Epidermal melanocyte (primary cell): ENCODE data around the gene LUZP2.

Source experiments
- DNase-seq: peaks from one replicate; pipeline ENCODE4 v3.0.0; 2011; ENCODE audit warnings: low spot score; ENCODE audit not compliant: insufficient read length

The LUZP2 gene

DNA sequence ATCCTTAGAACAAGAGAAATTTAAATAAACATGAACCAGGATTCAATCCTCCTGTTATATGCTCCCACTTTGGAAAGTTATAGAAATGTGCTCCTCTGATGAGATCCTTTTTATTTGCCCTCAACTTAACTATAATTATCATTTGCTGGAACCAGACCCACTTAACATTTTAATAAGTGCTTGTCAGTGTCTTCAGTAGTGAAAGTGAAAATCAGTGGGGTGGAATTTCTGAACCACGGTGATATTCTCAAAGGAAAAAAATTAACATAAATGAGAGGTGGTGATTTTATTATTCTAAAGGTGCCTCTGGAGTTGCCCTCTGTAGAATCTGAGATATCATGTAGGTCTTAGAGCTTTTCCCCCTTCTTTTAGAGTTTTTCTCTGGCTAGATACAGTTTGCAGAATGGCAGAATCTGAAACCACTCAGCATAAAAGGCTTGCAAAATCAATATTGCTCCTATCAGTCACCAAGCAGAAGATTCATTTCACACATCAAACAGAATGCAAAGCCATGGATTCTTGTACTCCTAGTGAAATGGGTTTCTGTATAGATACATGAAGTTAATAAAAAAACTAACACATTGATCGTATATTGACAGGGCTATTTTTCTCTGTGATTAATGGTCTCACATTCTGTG, 213.2 kb downstream of the LUZP2 start:
- DNase-seq = no peak

DNA sequence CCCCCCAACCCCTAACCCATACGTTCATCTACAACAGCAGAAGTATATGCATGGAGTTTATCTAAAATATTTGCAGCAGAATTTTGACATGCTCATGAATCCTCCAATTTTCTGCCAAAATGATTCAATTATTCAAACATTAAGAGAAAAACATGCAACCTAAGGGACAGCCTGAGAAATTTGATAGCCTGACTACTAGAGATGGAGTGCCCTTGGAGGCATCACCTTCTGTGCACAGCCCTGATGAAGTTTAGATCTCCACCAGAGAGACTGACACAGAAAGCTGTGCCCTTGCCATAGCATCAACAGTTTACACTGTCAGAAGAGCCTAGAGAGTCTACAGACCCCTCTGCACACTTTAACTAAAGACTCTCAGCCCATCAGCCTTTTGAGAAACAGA, 217.7 kb downstream of the LUZP2 start:
- DNase-seq = no peak

DNA sequence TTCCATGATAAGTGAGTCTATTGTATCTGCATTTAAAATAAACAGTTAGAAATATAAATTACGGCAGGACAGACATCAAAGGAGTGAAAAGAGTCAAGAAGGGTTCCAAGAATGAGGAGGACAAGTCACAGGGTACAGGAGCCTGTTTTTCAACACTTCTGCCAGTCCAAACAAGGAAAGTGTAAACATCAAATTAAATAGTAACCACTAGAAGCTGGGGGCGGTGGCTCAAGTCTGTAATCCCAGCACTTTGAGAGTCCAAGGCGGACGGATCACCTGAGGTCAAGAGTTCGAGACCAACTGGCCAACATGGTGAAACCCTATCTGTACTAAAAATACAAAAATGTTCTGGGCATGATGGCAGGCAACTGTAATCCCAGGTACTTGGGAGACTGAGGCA, 219.6 kb downstream of the LUZP2 start:
- no peak for DNase-seq

DNA sequence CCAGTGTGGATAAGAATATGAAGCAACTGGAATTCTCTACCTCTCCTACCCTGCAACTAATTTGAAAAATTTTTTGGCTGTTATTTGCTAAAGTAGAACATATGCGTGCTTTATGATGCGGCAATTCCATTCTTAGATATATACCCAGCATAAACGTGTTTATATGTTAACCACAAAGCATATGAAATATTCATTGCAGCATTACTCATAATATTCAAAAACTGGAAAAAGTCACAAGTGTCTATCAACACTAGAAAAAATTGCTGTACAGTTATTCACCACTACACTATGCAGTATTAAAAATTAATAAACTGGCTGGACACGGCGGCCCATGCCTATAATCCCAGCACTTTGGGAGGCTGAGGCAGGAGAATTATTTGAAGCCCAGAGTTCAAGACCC, 226.4 kb downstream of the LUZP2 start:
- DNase-seq = no peak

DNA sequence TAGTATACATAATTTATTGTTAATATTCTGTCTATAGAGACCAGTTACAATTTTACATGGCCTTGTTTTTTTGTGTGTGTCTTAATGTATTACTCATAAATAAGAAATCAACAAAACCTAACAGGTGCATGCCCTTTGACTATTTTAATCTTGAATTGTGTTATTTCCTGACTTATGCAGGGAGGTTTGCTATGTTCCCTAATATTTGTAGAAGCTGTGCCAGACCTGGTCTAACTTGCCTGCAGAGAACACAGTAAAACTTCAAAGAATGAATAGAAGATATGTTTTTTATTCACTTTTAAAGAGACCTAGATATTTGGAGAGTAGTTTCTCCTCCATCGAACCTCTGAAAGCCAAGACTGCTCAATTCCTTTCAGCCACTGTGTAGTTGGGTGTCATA, 234.7 kb downstream of the LUZP2 start:
- no peak for DNase-seq

DNA sequence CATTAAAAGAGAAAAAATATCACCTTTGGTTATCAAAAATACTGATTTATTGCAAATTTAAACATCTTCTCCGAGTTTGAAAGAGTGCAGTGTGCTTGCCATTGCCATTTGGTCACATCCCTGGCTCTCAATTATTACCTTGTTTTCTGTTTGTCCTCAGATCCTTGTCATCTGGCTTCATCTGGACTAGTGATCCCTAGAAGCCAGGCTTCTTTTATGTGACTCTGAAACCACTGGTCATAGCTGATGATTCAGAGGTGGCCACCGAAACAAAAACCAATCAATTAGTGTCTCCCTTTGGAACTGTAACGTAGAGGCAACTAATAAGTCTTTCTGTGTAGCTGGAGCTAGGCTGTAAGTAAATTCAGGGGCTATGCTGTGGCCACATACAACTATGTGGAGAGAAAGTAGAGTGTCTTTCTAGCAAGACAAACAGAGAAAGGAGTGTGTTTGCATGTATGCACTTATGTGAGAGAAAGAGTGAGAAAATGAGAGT, 237.9 kb downstream of the LUZP2 start:
- no peak for DNase-seq

DNA sequence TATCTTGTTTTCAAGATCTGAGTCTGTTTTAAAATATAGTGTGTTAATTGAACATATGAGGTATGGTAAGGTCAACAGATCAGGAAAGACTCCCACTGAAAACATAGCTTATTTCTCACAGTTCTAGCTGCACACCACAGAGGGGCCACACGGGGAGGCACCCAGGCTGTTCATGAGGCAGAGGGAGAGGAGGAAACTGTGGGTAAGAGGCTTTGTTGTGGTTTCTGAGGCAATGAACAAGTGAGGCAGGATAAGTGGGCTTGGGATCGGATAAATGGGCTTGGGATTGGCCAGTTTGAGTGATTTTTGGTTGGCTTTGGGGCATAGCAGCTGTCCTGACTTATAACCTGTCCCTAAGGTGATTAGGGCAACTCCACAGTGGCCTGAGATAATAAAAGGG, 242.1 kb downstream of the LUZP2 start:
- no peak for DNase-seq

DNA sequence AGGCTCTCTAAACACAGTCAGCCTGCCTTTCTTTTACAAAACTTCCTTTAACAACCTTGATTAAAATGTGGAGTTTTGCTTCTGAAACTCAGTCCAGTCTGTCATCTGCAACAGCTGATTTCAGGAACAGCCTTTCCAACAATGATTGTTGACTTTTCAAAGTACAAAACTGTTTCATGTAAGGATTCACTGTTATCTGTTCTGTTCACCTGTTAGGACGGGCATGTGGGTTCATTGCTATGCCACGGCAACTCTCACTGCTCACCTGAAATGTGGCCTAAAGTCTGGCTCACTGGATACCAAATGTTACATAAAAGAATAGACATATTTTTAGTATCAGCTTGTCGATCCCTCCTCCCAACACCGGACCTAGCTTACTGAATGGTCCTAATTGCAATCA, 242.8 kb downstream of the LUZP2 start:
- DNase-seq = no peak

DNA sequence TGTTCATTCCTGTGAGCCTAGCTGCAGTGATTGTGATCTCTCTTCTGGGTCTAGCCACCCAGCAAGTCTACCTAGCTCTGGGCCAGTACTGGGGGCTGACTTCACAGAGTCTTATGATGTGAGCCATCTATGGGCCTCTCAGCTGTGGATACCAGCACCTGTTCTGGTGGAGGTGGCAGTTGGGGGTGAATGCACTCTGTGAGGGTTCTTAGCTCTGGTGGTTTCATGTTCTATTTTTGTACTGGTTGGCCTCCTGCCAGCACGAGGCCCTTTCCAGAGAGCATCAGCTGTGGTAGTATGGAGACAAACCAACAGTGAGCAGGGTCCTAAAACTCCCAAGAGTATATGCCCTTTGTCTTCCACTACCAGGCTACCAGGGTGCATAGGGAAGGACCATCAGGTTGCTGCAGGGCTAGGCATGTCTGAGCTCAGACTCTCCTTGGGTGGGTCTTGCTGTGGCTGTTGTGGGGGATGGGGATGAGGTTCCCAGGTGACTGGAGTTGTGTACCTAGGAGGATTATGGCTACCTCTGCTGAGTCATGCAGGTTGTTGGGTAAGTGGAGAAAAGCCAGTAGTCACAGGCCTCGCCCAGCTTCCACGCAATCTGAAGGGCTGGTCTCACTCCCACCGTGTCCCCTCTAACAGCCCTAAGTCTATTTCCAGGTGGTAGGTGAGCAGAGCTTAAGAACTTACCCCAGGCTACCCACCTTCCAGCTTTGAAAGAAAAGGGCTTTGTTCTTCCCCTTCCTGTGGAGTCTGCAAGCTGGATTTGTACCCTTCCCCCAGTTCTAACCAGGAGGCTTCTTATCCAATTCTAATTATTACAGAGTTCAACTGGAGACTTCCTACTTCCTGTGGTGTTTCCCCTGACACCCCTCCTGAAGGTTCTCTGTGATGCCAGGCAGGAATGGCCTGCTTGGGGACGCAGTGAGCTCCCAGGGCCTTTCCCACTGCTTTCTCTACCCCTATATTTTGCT, 250.7 kb downstream of the LUZP2 start:
- no peak for DNase-seq

DNA sequence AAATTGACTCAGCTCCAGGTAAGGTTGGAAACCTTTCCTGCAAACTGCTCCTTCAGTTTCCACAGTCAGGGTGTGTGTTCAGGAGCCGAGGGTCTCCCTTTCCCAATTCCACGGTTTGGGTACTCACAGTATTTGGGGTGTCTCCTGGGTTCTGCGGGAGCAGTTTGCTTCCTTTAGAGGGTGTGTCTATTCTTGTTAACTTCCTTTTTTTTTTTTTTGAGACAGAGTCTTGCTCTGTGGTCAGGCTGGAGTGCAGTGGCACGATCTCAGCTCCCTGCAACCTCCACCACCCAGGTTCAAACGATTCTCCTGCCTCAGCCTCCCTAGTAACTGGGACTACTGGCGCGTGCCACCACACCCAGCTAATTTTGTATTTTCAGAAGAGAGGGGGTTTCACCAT, 251.4 kb downstream of the LUZP2 start:
- no peak for DNase-seq

DNA sequence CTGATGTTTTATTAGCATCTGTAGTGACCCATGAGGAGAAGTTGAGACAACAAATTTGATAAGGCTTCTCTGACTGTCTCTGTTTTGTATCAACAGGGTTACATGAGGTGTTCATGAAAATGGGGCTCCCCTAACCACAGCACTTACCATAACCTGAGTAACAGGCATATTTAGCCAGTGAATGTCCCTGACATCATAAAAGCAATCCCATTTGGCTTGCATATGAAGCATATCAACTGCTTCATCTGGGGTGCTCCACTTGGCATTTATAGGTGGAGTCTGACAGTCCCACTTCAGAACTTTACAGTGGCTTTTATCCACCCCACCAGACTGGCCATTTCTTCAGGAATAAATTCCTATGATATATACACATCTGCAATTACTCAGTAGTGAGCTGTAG, 257.6 kb downstream of the LUZP2 start:
- no peak for DNase-seq

DNA sequence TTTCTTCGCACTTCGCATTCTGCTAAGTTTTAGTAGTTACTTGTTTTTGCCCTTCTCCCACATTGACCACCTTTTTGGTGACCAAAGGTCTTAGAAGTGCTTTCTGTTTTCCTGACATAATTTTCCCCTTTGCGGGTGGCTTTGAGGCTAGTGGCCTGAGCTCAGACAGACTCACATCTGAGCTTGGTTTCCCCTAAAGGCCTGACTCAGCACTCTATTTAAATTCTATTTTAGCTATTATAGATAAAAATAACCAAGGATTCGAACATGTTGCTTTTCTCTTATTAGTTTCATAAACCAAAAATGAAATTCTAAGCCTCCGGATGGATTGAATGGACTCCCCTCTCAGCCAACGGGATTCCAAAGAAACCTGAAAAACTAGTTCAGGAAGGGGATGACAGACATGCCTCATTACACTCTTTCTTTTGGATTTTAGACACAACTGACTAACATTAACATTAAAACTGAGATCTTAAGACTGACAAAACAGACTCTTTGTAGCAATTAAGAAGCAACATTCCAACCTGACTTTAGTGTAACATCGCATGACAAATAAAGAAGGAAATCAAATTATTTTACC, 258.5 kb downstream of the LUZP2 start:
- DNase-seq = no peak

DNA sequence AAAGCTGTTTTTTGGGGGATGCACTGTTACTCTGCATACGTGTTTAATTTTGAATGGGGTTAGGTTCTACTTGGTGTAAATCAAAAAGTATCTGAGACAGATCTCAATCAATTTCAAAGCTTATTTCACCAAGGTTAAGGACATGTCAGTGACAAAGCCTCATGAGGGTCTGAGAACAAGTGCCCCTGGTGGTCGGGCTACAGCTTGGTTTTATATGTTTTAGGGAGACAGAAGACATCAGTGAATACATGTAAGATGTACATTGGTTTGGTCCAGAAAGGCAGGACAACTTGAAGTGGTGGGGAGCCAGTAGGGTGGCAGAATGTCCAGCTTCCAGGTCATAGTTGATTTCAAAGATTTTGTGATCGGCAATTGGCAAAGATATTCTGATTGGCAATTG, 262.9 kb downstream of the LUZP2 start:
- DNase-seq = no peak

DNA sequence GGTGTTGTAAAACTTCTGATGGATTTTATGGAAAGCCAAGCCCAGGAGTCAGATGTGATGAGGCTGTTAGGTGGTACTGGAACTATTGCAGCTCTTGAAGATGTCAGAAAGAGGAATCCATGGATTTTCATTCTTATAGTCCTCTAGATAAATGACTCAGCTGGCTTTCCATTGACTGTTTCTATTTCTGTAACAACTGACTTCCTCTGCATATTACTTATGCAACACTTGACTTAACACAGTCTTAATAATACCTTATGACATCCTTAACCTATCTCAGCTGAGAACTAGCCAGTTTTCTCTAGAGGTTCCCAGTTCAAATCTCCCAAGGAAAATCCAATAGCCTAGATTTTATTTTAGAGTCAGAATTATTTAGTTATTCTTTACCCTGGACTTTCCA, 263.8 kb downstream of the LUZP2 start:
- no peak for DNase-seq

DNA sequence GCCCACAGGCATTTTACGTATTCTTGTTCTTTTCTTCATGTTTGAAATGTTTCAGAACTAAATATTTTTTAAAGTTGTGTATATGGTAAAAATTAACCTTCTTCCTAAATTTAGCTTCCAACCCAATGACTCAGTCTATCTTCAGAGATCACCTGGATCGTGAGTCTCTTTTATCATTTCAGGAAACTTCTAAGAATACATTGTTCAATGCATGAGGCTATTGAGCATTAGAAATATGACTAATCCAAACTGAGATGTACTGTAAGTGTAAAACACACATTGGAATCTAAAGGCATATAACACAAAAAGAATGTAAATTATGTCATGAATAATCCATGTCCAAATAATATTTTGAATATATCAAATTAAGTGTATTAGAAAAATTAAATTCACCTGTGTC, 265.2 kb downstream of the LUZP2 start:
- DNase-seq = no peak

DNA sequence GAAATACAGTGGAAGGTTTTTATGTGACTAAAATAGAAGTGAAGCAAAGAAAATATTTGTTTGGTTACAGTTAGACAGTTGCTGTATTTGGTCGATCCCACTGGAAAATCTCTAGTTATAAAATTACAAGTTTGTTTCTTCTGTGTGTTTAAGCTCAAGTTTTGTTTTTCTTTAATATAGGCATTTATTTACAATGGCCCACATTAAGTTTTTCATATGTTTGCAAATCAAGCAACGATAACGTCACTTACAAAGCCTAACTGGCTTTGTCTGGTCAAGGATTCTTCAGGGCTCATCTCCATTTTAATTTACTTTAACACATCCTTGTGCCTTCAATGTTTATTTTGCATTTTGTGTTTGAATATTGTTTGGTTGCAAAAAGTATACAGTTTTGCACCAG, 270.6 kb downstream of the LUZP2 start:
- DNase-seq = no peak

DNA sequence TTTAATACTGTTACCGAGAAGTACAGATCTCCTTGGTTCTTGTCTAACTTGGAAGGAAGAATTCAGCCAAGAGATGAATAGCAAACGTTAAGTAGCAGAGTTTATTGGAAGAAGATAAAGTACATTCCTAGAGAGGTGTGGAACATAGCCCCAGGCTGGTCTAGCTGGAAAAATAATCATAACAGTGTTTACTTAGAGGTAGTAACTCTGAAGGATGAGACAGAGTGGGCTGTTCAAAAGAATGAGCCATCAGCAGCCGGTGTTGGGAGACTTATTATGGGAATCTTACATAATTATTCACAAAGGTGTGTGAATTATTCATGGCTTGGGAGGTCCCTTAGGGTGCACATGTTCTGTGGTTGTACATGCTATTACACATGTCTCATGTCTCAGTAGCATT, 276.5 kb downstream of the LUZP2 start:
- DNase-seq = no peak

DNA sequence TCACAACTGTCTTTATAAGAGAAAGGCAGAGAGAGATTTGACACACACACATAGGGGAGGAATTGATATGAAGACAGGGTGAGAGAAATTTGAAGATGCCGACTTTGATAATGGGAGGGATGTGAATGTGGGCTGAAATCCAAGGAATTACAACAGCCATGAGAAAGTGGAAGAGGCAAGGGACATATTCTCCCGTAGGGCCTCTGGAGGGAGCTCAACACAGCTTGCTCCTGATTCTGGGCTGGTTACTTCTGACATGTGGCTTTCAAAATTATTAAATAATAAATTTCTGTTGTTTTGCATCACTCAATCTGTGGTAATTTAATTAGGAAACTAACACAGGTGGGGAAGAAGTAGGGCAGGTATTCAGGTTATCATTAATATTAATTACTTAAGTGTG, 282.9 kb downstream of the LUZP2 start:
- no peak for DNase-seq

DNA sequence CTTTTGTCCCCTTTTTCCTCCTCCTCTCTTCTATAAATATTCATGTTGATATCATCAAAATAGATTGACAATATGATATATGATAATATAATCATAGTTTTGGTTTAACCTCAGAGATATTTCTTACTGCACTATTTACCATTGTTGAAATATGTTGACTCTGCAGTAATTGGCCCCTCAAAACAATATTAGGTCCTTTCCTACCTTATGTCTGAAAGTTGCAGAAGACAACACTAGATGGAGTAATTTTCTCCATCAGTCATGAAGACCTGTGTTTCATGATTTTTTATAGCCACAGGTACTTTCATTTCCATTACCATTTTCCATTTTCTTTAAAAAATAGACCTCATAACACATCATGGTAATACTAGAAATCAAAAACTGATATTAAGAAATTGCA, 284.4 kb downstream of the LUZP2 start:
- DNase-seq = no peak

DNA sequence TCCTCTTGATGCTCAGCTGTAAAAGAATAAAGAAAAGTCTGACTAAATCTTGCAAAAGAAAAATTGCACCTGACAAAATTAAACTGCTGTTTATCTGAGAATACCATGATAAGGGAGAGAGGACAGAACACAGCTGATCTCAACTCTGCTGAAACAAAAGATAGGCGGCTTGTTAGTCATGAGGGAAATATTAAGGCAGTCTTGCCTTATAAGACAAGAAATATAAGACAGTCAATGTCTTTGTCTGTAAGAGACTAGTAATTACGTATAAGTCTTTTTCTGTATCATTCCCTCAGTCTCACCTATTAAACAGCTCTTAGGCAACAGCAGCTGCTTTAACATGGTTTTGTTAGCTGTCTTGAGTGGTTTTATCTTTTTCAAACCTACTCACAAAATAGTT, 296.6 kb downstream of the LUZP2 start:
- no peak for DNase-seq

DNA sequence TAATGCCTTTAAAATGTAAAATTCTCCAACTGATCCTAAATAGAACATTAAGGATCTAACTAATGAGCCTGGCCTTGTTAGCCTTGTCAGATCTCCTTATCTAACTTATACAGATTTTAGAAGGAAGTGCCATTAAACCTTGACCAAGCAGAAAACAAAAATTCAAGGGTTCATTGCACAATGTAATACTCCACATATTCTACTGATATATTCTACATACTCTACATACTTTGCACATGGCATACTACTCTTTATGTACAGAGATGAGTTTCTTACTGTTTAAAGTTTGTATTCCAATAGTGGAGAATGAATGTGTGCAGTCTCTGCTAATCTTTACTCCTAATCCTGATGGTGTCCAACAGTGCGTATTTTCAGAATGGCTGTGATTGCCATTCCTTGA, 297.2 kb downstream of the LUZP2 start:
- DNase-seq = no peak

DNA sequence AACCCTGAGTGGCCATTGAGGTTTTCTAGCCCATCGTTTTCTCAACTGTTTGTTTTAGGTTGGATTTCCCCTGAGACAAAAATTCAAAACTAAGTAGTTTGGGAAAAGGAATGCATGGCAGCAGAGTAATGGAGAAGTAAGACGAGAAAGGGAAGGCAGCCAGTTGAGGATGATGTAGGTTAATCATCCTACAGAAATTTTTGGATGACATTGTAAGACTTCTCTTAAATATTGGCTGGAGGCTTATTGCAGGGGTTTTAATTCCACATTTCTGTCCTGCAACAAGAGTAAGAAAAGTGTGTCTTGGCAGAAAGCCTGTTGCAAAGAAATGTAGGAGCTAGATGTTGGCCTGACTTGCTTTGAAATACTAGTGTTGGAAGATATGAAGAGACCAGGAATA, 308.8 kb downstream of the LUZP2 start:
- no peak for DNase-seq
